Ammon's horn (tissue), 1 donor: ENCODE results near the gene HIPK3.
"Not testable (repeated sequence)": the region's sequence is repeated elsewhere in the genome, so short reads cannot be mapped to it uniquely, and the experiment has no call there.

Experiments used
- DNase-seq: peaks from one replicate; pipeline ENCODE4 v3.0.0-alpha.2; 2016; ENCODE audit warnings: low spot score

The HIPK3 gene

GRCh38 chr11:33360642-33361041, 103.5 kb downstream of the HIPK3 start:
- no peak for DNase-seq

GRCh38 chr11:33362051-33362910, 105.1 kb downstream of the HIPK3 start:
- DNase-seq: no peak

GRCh38 chr11:33366918-33367317, 109.7 kb downstream of the HIPK3 start:
- no peak for DNase-seq

- not testable (repeated sequence) for DNase-seq
Observed at GRCh38 chr11:33368475-33368874, 111.3 kb downstream of the HIPK3 start.

- DNase-seq: no peak
Observed at GRCh38 chr11:33368931-33369330, 111.8 kb downstream of the HIPK3 start.

- no peak for DNase-seq
Observed at GRCh38 chr11:33373636-33374035, 116.5 kb downstream of the HIPK3 start.

GRCh38 chr11:33375236-33375635, 118.1 kb downstream of the HIPK3 start:
- DNase-seq: no peak

GRCh38 chr11:33375688-33376311, 118.6 kb downstream of the HIPK3 start, which contains the start of gene KIAA1549L:
KIAA1549L (plus strand) TSS chr11:33376108.
- peak; percentile 27 for DNase-seq

GRCh38 chr11:33376331-33377310, 119.4 kb downstream of the HIPK3 start:
- no peak for DNase-seq

GRCh38 chr11:33377412-33378370, 120.5 kb downstream of the HIPK3 start:
- no peak for DNase-seq

GRCh38 chr11:33379947-33380346, 122.8 kb downstream of the HIPK3 start:
- no peak for DNase-seq

GRCh38 chr11:33383075-33383919, 126.1 kb downstream of the HIPK3 start:
- no peak for DNase-seq

- no peak for DNase-seq
Observed at GRCh38 chr11:33383920-33384209, 126.7 kb downstream of the HIPK3 start.

- no peak for DNase-seq
Observed at GRCh38 chr11:33384220-33384619, 127.0 kb downstream of the HIPK3 start.

GRCh38 chr11:33387581-33387980, 130.4 kb downstream of the HIPK3 start:
- DNase-seq: no peak

- no peak for DNase-seq
Observed at GRCh38 chr11:33387996-33388395, 130.8 kb downstream of the HIPK3 start.

GRCh38 chr11:33388793-33389525, 131.8 kb downstream of the HIPK3 start:
- no peak for DNase-seq

- no peak for DNase-seq
Observed at GRCh38 chr11:33389635-33390034, 132.5 kb downstream of the HIPK3 start.
